ENCODE data around the gene AADAT.
A peak's percentile ranks its signal among the peaks of the same experiment; 100 is the strongest.
"Not testable (repeated sequence)": the region's sequence is repeated elsewhere in the genome, so short reads cannot be mapped to it uniquely, and the experiment has no call there.

AADAT gene

GRCh38 chr4:170127758-170128157, 38.0 kb upstream of the AADAT start:
- Histone ChIP-seq H3K9me3 (ENCODE audit: control extremely low read depth in 1 of 5, control insufficient read depth in 4 of 5, insufficient read depth in 2 of 5, low read depth in 1 of 5, low read length in 4 of 5) (peaks cover 0 to 10% (median 4%) of the 10 kb centered on the region in 5 experiments), H3K27ac (ENCODE audit: insufficient read depth in 1 of 2, low read depth in 1 of 2, low read length in 2 of 2, poor library complexity in 1 of 2, severe bottlenecking in 2 of 2) (no peak overlapping the region), H3K4me3 (ENCODE audit: control insufficient read depth in 1 of 7, extremely low read depth in 1 of 7, insufficient read depth in 4 of 7, low read depth in 2 of 7, low read length in 6 of 7) (no peak overlapping the region), H3K36me3 (ENCODE audit: control insufficient read depth in 4 of 4, insufficient read depth in 4 of 4, low read length in 3 of 4) (no peaks in the 10 kb centered on the region), H3K27me3 (replicated peaks in 2 of 5; ENCODE audit: control insufficient read depth in 4 of 5, insufficient read depth in 5 of 5, low read length in 4 of 5) (no peaks in the 10 kb centered on the region), H3K4me1 (ENCODE audit: control extremely low read depth in 1 of 4, control insufficient read depth in 4 of 4, insufficient read depth in 4 of 4, low read length in 3 of 4) (peaks cover 10 to 30% (median 24%) of the 10 kb centered on the region in 4 experiments)
- ChIA-PET POLR2A (no interaction called here), CTCF (interaction anchor here (0.7 to 1.8 kb wide), 3 partner anchors 9 to 119 kb away, joined by 3 to 5 read pairs (median 4); no protein-coding TSS in a partner anchor)
- DNase-seq, result no peak
- WGBS (ENCODE audit: insufficient coverage), result 98% methylated on average over 10 of the region's 10 CpGs

- CTCF ChIA-PET, result interaction anchor here (1.4 kb wide), 1 partner anchor 35 kb away, joined by 3 read pairs; no protein-coding TSS in a partner anchor
- Histone ChIP-seq H3K4me3 (ENCODE audit: control insufficient read depth in 1 of 7, extremely low read depth in 1 of 7, insufficient read depth in 4 of 7, low read depth in 2 of 7, low read length in 6 of 7) (no peak overlapping the region), H3K27me3 (replicated peaks in 2 of 5; ENCODE audit: control insufficient read depth in 4 of 5, insufficient read depth in 5 of 5, low read length in 4 of 5) (no peaks in the 10 kb centered on the region), H3K9me3 (ENCODE audit: control extremely low read depth in 1 of 5, control insufficient read depth in 4 of 5, insufficient read depth in 2 of 5, low read depth in 1 of 5, low read length in 4 of 5) (no peaks in the 10 kb centered on the region), H3K27ac (ENCODE audit: insufficient read depth in 1 of 2, low read depth in 1 of 2, low read length in 2 of 2, poor library complexity in 1 of 2, severe bottlenecking in 2 of 2) (no peak overlapping the region), H3K36me3 (ENCODE audit: control insufficient read depth in 4 of 4, insufficient read depth in 4 of 4, low read length in 3 of 4) (no peaks in the 10 kb centered on the region), H3K4me1 (ENCODE audit: control extremely low read depth in 1 of 4, control insufficient read depth in 4 of 4, insufficient read depth in 4 of 4, low read length in 3 of 4) (peaks cover 10 to 40% (median 28%) of the 10 kb centered on the region in 4 experiments)
- DNase-seq, result peak; percentile 49 to 94 (median 89)
- POLR2A ChIA-PET, result no interaction called here
Measured at GRCh38 chr4:170124406-170124805, 34.6 kb upstream of the AADAT start.

- ChIA-PET CTCF (interaction anchor here (1.0 kb wide), 1 partner anchor 15 kb away, joined by 3 read pairs; no protein-coding TSS in a partner anchor), POLR2A (no interaction called here)
- no peaks in the 10 kb centered on the region for H3K27me3 ChIP-seq (replicated peaks in 2 of 5; ENCODE audit: control insufficient read depth in 4 of 5, insufficient read depth in 5 of 5, low read length in 4 of 5)
- H3K27ac ChIP-seq (ENCODE audit: insufficient read depth in 1 of 2, low read depth in 1 of 2, low read length in 2 of 2, poor library complexity in 1 of 2, severe bottlenecking in 2 of 2), result no peak overlapping the region
- no peaks in the 10 kb centered on the region for H3K36me3 ChIP-seq (ENCODE audit: control insufficient read depth in 4 of 4, insufficient read depth in 4 of 4, low read length in 3 of 4)
- DNase-seq, result peak in 1 of 3 donors; percentile 6
- peaks cover 10 to 40% (median 29%) of the 10 kb centered on the region in 4 experiments for H3K4me1 ChIP-seq (ENCODE audit: control extremely low read depth in 1 of 4, control insufficient read depth in 4 of 4, insufficient read depth in 4 of 4, low read length in 3 of 4)
- H3K9me3 ChIP-seq (ENCODE audit: control extremely low read depth in 1 of 5, control insufficient read depth in 4 of 5, insufficient read depth in 2 of 5, low read depth in 1 of 5, low read length in 4 of 5), result no peaks in the 10 kb centered on the region
- H3K4me3 ChIP-seq (ENCODE audit: control insufficient read depth in 1 of 7, extremely low read depth in 1 of 7, insufficient read depth in 4 of 7, low read depth in 2 of 7, low read length in 6 of 7), result no peak overlapping the region
Measured at GRCh38 chr4:170122252-170122651, 32.5 kb upstream of the AADAT start.

- CTCF ChIA-PET, result no interaction called here
- Histone ChIP-seq H3K4me3 (ENCODE audit: control insufficient read depth in 1 of 7, extremely low read depth in 1 of 7, insufficient read depth in 4 of 7, low read depth in 2 of 7, low read length in 6 of 7) (no peak overlapping the region), H3K9me3 (ENCODE audit: control extremely low read depth in 1 of 5, control insufficient read depth in 4 of 5, insufficient read depth in 2 of 5, low read depth in 1 of 5, low read length in 4 of 5) (no peaks in the 10 kb centered on the region), H3K4me1 (ENCODE audit: control extremely low read depth in 1 of 4, control insufficient read depth in 4 of 4, insufficient read depth in 4 of 4, low read length in 3 of 4) (peaks cover 0 to 3% (median 1%) of the 10 kb centered on the region in 4 experiments), H3K27ac (ENCODE audit: insufficient read depth in 1 of 2, low read depth in 1 of 2, low read length in 2 of 2, poor library complexity in 1 of 2, severe bottlenecking in 2 of 2) (no peak overlapping the region), H3K27me3 (replicated peaks in 2 of 5; ENCODE audit: control insufficient read depth in 4 of 5, insufficient read depth in 5 of 5, low read length in 4 of 5) (no peaks in the 10 kb centered on the region), H3K36me3 (ENCODE audit: control insufficient read depth in 4 of 4, insufficient read depth in 4 of 4, low read length in 3 of 4) (no peaks in the 10 kb centered on the region)
- 100% methylated on average over 1 of the region's 4 CpGs for WGBS (ENCODE audit: insufficient coverage)
- no peak for DNase-seq
- POLR2A ChIA-PET, result interaction anchor here (0.6 kb wide), 1 partner anchor 189 kb away, joined by 5 read pairs; no protein-coding TSS in a partner anchor
Measured at GRCh38 chr4:170114636-170115035, 24.9 kb upstream of the AADAT start.

- POLR2A ChIA-PET; H3K36me3 ChIP-seq (ENCODE audit: control insufficient read depth in 4 of 4, insufficient read depth in 4 of 4, low read length in 3 of 4); H3K27me3 ChIP-seq (replicated peaks in 2 of 5; ENCODE audit: control insufficient read depth in 4 of 5, insufficient read depth in 5 of 5, low read length in 4 of 5); CTCF ChIA-PET; H3K9me3 ChIP-seq (ENCODE audit: control extremely low read depth in 1 of 5, control insufficient read depth in 4 of 5, insufficient read depth in 2 of 5, low read depth in 1 of 5, low read length in 4 of 5); H3K4me1 ChIP-seq (ENCODE audit: control extremely low read depth in 1 of 4, control insufficient read depth in 4 of 4, insufficient read depth in 4 of 4, low read length in 3 of 4); H3K4me3 ChIP-seq (ENCODE audit: control insufficient read depth in 1 of 7, extremely low read depth in 1 of 7, insufficient read depth in 4 of 7, low read depth in 2 of 7, low read length in 6 of 7); DNase-seq; H3K27ac ChIP-seq (ENCODE audit: insufficient read depth in 1 of 2, low read depth in 1 of 2, low read length in 2 of 2, poor library complexity in 1 of 2, severe bottlenecking in 2 of 2): not testable (repeated sequence)
- no CpG with 5 or more reads among the region's 1 CpG for WGBS (ENCODE audit: insufficient coverage)
Measured at GRCh38 chr4:170114183-170114582, 24.4 kb upstream of the AADAT start.

GRCh38 chr4:170111546-170111945, 21.8 kb upstream of the AADAT start:
- ChIA-PET CTCF (no interaction called here), POLR2A (no interaction called here)
- H3K4me1 ChIP-seq (ENCODE audit: control extremely low read depth in 1 of 4, control insufficient read depth in 4 of 4, insufficient read depth in 4 of 4, low read length in 3 of 4), result no peaks in the 10 kb centered on the region
- H3K27me3 ChIP-seq (replicated peaks in 2 of 5; ENCODE audit: control insufficient read depth in 4 of 5, insufficient read depth in 5 of 5, low read length in 4 of 5), result no peaks in the 10 kb centered on the region
- no peak overlapping the region for H3K4me3 ChIP-seq (ENCODE audit: control insufficient read depth in 1 of 7, extremely low read depth in 1 of 7, insufficient read depth in 4 of 7, low read depth in 2 of 7, low read length in 6 of 7)
- DNase-seq, result no peak
- WGBS (ENCODE audit: insufficient coverage), result 100% methylated on average over 3 of the region's 3 CpGs
- H3K36me3 ChIP-seq (ENCODE audit: control insufficient read depth in 4 of 4, insufficient read depth in 4 of 4, low read length in 3 of 4), result no peaks in the 10 kb centered on the region
- no peak overlapping the region for H3K27ac ChIP-seq (ENCODE audit: insufficient read depth in 1 of 2, low read depth in 1 of 2, low read length in 2 of 2, poor library complexity in 1 of 2, severe bottlenecking in 2 of 2)
- no peaks in the 10 kb centered on the region for H3K9me3 ChIP-seq (ENCODE audit: control extremely low read depth in 1 of 5, control insufficient read depth in 4 of 5, insufficient read depth in 2 of 5, low read depth in 1 of 5, low read length in 4 of 5)

GRCh38 chr4:170111085-170111484, 21.3 kb upstream of the AADAT start:
- WGBS (ENCODE audit: insufficient coverage), result 100% methylated on average over 1 of the region's 2 CpGs
- no peak for DNase-seq
- H3K27me3 ChIP-seq (replicated peaks in 2 of 5; ENCODE audit: control insufficient read depth in 4 of 5, insufficient read depth in 5 of 5, low read length in 4 of 5), result no peaks in the 10 kb centered on the region
- H3K4me1 ChIP-seq (ENCODE audit: control extremely low read depth in 1 of 4, control insufficient read depth in 4 of 4, insufficient read depth in 4 of 4, low read length in 3 of 4), result no peaks in the 10 kb centered on the region
- no peaks in the 10 kb centered on the region for H3K9me3 ChIP-seq (ENCODE audit: control extremely low read depth in 1 of 5, control insufficient read depth in 4 of 5, insufficient read depth in 2 of 5, low read depth in 1 of 5, low read length in 4 of 5)
- POLR2A ChIA-PET, result no interaction called here
- H3K36me3 ChIP-seq (ENCODE audit: control insufficient read depth in 4 of 4, insufficient read depth in 4 of 4, low read length in 3 of 4), result no peaks in the 10 kb centered on the region
- CTCF ChIA-PET, result no interaction called here
- H3K4me3 ChIP-seq (ENCODE audit: control insufficient read depth in 1 of 7, extremely low read depth in 1 of 7, insufficient read depth in 4 of 7, low read depth in 2 of 7, low read length in 6 of 7), result no peak overlapping the region
- no peak overlapping the region for H3K27ac ChIP-seq (ENCODE audit: insufficient read depth in 1 of 2, low read depth in 1 of 2, low read length in 2 of 2, poor library complexity in 1 of 2, severe bottlenecking in 2 of 2)

Measured in common myeloid progenitor, CD34-positive (primary cell).